Skin epidermis (tissue), 12 donors: ENCODE results near the gene CDCP2.

Experiments used
- H3K27ac ChIP-seq, 21 experiments: fragments of 200-600 bp; sonication (generic) in 11 of 21; one replicate each; pipeline ENCODE4 v1.5.0; 2020; ENCODE audit warnings: mild to moderate bottlenecking in 3 of 21, inconsistent platforms in 2 of 21, moderate library complexity in 2 of 21
- H3K4me3 ChIP-seq, 7 experiments: fragments of 200-600 bp; sonication (generic) in 2 of 7; one replicate each; pipeline ENCODE4 v1.5.0; 2020; ENCODE audit warnings: inconsistent platforms in 2 of 7, mild to moderate bottlenecking in 2 of 7, moderate library complexity in 1 of 7

Gene CDCP2

GRCh38 chr1:54152696-54153095 is at the start of gene CDCP2:
Gene CDCP2, minus strand, starts transcription at chr1:54153000. Its CDS starts 78 bp downstream, at chr1:54152922.
- Histone ChIP-seq H3K27ac (peak within 1 kb of the TSS in 13 of 21 experiments; percentile 4 to 65 (median 40)), H3K4me3 (no peak within 1 kb of the TSS)

GRCh38 chr1:54200519-54200997 is 47.8 kb upstream of the CDCP2 start:
- H3K27ac ChIP-seq: peak overlapping the region; percentile 71 to 96 (median 83)
- H3K4me3 ChIP-seq: peak overlapping the region; percentile 70 to 98 (median 87)

- peak within 1 kb of the TSS; percentile 70 to 98 (median 87) for H3K4me3 ChIP-seq
- peak within 1 kb of the TSS; percentile 71 to 96 (median 83) for H3K27ac ChIP-seq
Measured at GRCh38 chr1:54199765-54200518, 47.1 kb upstream of the CDCP2 start, which contains the start of the genes CYB5RL and MRPL37. Gene CYB5RL, minus strand, starts transcription at chr1:54200030. Its CDS starts 4,414 bp downstream, at chr1:54195616. Gene MRPL37, plus strand, starts transcription at chr1:54200167. Its CDS starts 77 bp downstream, at chr1:54200244.

- peak overlapping the region; percentile 70 to 98 (median 87) for H3K4me3 ChIP-seq
- H3K27ac ChIP-seq: peak overlapping the region in 19 of 21 experiments; percentile 6 to 96 (median 83)
Measured at GRCh38 chr1:54199151-54199764, 46.5 kb upstream of the CDCP2 start.

GRCh38 chr1:54193453-54193852 is 40.7 kb upstream of the CDCP2 start:
- H3K27ac ChIP-seq: no peak overlapping the region

GRCh38 chr1:54191525-54191924 is 38.7 kb upstream of the CDCP2 start:
- no peak overlapping the region for H3K27ac ChIP-seq
- no peak overlapping the region for H3K4me3 ChIP-seq

More at GRCh38 chr1:54193453-54193852, 40.7 kb upstream of the CDCP2 start:
- no peak overlapping the region for H3K4me3 ChIP-seq

- H3K27ac ChIP-seq: no peak overlapping the region
- H3K4me3 ChIP-seq: no peak overlapping the region
Measured at GRCh38 chr1:54190526-54190925, 37.7 kb upstream of the CDCP2 start.

- Histone ChIP-seq H3K4me3 (no peak overlapping the region), H3K27ac (no peak overlapping the region)
Measured at GRCh38 chr1:54188291-54188690, 35.5 kb upstream of the CDCP2 start.

GRCh38 chr1:54186056-54186455 is 33.3 kb upstream of the CDCP2 start:
- H3K4me3 ChIP-seq: no peak overlapping the region
- H3K27ac ChIP-seq: no peak overlapping the region

GRCh38 chr1:54180701-54181360 is 28.0 kb upstream of the CDCP2 start:
- no peak overlapping the region for H3K27ac ChIP-seq
- no peak overlapping the region for H3K4me3 ChIP-seq

GRCh38 chr1:54178296-54179070 is 25.7 kb upstream of the CDCP2 start:
- H3K27ac ChIP-seq: no peak overlapping the region

GRCh38 chr1:54177726-54178125 is 24.9 kb upstream of the CDCP2 start:
- no peak overlapping the region for H3K27ac ChIP-seq
- no peak overlapping the region for H3K4me3 ChIP-seq

More at GRCh38 chr1:54178296-54179070, 25.7 kb upstream of the CDCP2 start:
- no peak overlapping the region for H3K4me3 ChIP-seq

- Histone ChIP-seq H3K4me3 (no peak overlapping the region), H3K27ac (no peak overlapping the region)
Measured at GRCh38 chr1:54176621-54177327, 24.0 kb upstream of the CDCP2 start.

- Histone ChIP-seq H3K27ac (no peak overlapping the region), H3K4me3 (no peak overlapping the region)
Measured at GRCh38 chr1:54174106-54174505, 21.3 kb upstream of the CDCP2 start.

GRCh38 chr1:54173681-54174080 is 20.9 kb upstream of the CDCP2 start:
- H3K4me3 ChIP-seq: no peak overlapping the region
- no peak overlapping the region for H3K27ac ChIP-seq

GRCh38 chr1:54172614-54173599 is 20.1 kb upstream of the CDCP2 start:
- Histone ChIP-seq H3K4me3 (no peak overlapping the region), H3K27ac (no peak overlapping the region)

- Histone ChIP-seq H3K4me3 (no peak overlapping the region), H3K27ac (no peak overlapping the region)
Measured at GRCh38 chr1:54171606-54172005, 18.8 kb upstream of the CDCP2 start.

- H3K27ac ChIP-seq: no peak overlapping the region
Measured at GRCh38 chr1:54171016-54171415, 18.2 kb upstream of the CDCP2 start.

More at GRCh38 chr1:54171016-54171415, 18.2 kb upstream of the CDCP2 start:
- H3K4me3 ChIP-seq: no peak overlapping the region
